ENCODE measurements around the gene ANGEL1.

GRCh38 chr14:76778546-76779215 lies 34.0 kb downstream of the ANGEL1 start:
- TF ChIP-seq CREB1 (CRISPR knock-in tag; IDR thresholded peaks at IDR 0.05; ENCODE audit: low read depth), result no peak
- no peak for TF ChIP-seq CTCF (conservative IDR thresholded peaks at IDR 0.05; ENCODE audit: low read depth in 2 of 2)
- TF ChIP-seq ETS1 (IDR thresholded peaks at IDR 0.05), result no peak
- no peak for TF ChIP-seq POLR2AphosphoS5 (IDR thresholded peaks at IDR 0.05; ENCODE audit: low read depth)
- TF ChIP-seq EZH2 (IDR thresholded peaks at IDR 0.05; ENCODE audit: low read depth, unreplicated experiment), result no peak
- no peak for TF ChIP-seq ZNF114 (CRISPR knock-in tag; IDR thresholded peaks at IDR 0.05)
- no peak for TF ChIP-seq REST (IDR thresholded peaks at IDR 0.05; ENCODE audit: unreplicated experiment)
- TF ChIP-seq EZH2phosphoT487 (IDR thresholded peaks at IDR 0.05; ENCODE audit: unreplicated experiment), result no peak
- TF ChIP-seq JUNB (IDR thresholded peaks at IDR 0.05; ENCODE audit: unreplicated experiment), result no peak
